K562 treated with DMSO at 1 percent for 4 hours (cell line): ENCODE data around the gene HARBI1. TPM values are rescaled to one million over a fixed set of nuclear protein-coding genes. Genes with fewer than 3 reads are reported as not detected.

Source experiments
- total RNA-seq: library from RNA; unstranded; fragments of 300-600 nt; gene quantifications from 2 replicates; pipeline ENCODE4 v1.2.3, GENCODE V29; 2022; ENCODE audit not compliant: insufficient read depth

The HARBI1 gene
- total RNA-seq = 5.1 and 7.3 TPM in 2 replicates

GRCh38 chr11:46617134-46617971 lies at the start of gene HARBI1, which contains the start of gene ATG13:
Gene HARBI1 (minus strand): TSS chr11:46617227. CDS start chr11:46616237, 990 bp downstream.
Gene ATG13 (plus strand): TSS chr11:46617553. CDS start chr11:46644292, 26,739 bp downstream.

GRCh38 chr11:46593550-46594373 lies 23.3 kb downstream of the HARBI1 start, which contains the start of gene AMBRA1:
Gene AMBRA1 (minus strand): TSS chr11:46594023. CDS start chr11:46548380, 45,643 bp downstream.

Other genes starting within 250 kb of the HARBI1 start
- 206 and 291 TPM in 2 replicates for gene MDK, start 235.6 kb downstream of the HARBI1 start, total RNA-seq
- gene CHRM4, start 225.5 kb downstream of the HARBI1 start, total RNA-seq = 0.45 TPM in 1 of 2 replicates, not detected in the other
- 28.7 and 31.5 TPM in 2 replicates for gene AMBRA1, start 23.2 kb downstream of the HARBI1 start, total RNA-seq
- gene ATG13, start 326 bp upstream of the HARBI1 start, total RNA-seq = 34.2 and 42.8 TPM in 2 replicates
- 17.1 and 19.5 TPM in 2 replicates for gene ARHGAP1, start 83.4 kb upstream of the HARBI1 start, total RNA-seq
- gene ZNF408, start 83.8 kb upstream of the HARBI1 start, total RNA-seq = 13.9 and 20.2 TPM in 2 replicates
- not detected in 2 replicates for gene F2, start 102.0 kb upstream of the HARBI1 start, total RNA-seq
- gene CKAP5, start 229.1 kb upstream of the HARBI1 start, total RNA-seq = 55.7 and 60.6 TPM in 2 replicates